GM18951 (cell line): Measurements from ENCODE around the gene CUL7.

Source experiments
- POLR2A ChIP-seq: IDR thresholded peaks from 4 replicates; pipeline ENCODE4 v1.6.1; 2011; ENCODE audit warnings: mild to moderate bottlenecking; ENCODE audit not compliant: insufficient read length, insufficient read depth; ENCODE audit errors: extremely low read depth
- in situ Hi-C: fragments of 300-500 bp; cut with MboI; formaldehyde crosslinking; loops from one replicate; pipeline ENCODE4 v1.12.0; 2022; ENCODE audit warnings: low sequenced_read_pairs, mixed read lengths, inconsistent platforms; ENCODE audit not compliant: unreplicated experiment

Gene CUL7

GRCh38 chr6:43070028-43070632, 16.5 kb upstream of the CUL7 start:
- TF ChIP-seq POLR2A, result no peak

GRCh38 chr6:43062818-43063217, 9.2 kb upstream of the CUL7 start:
- no peak for TF ChIP-seq POLR2A
- in situ Hi-C loops, result no loop called here

More at GRCh38 chr6:43070028-43070632, 16.5 kb upstream of the CUL7 start:
- in situ Hi-C loops, result no loop called here

GRCh38 chr6:43061861-43062260, 8.2 kb upstream of the CUL7 start:
- in situ Hi-C loops, result no loop called here
- TF ChIP-seq POLR2A, result no peak

DNA sequence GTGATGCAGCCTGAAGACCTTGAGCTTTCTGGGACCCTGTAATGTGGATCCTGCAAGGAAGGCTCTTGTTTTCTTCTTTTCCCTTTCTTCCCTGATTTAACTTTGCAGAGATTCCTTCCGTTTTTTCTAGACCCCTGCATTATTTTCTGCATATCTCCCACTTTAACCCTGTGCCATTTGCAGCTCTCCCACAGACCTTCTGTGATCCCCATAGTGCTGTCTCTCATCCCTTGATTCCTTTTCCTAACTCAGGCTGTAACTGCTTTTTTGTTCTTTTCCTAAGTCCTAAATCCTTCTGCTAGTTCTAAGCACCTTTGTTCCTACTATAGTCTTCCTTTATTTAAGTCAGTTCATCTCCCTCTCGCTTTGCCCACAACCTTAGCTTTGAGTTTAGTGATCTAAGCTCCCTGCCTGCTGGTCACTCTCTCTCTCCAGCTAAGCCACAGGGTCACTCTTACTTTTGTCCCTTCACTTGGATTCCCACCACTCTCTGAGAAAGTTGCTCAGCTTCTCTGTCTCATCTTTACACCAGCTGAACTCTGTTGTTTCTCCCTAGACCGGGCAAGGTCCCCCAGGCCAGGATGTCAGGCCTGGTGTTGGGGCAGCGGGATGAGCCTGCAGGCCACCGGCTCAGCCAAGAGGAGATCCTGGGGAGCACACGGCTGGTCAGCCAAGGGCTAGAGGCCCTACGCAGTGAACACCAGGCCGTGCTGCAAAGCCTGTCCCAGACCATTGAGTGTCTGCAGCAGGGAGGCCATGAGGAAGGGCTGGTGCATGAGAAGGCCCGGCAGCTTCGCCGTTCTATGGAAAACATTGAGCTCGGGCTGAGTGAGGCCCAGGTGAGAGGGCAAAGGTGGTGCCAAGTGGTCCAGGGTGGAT, 7.3 kb upstream of the CUL7 start:
- in situ Hi-C loops, result no loop called here
- no peak for TF ChIP-seq POLR2A

DNA sequence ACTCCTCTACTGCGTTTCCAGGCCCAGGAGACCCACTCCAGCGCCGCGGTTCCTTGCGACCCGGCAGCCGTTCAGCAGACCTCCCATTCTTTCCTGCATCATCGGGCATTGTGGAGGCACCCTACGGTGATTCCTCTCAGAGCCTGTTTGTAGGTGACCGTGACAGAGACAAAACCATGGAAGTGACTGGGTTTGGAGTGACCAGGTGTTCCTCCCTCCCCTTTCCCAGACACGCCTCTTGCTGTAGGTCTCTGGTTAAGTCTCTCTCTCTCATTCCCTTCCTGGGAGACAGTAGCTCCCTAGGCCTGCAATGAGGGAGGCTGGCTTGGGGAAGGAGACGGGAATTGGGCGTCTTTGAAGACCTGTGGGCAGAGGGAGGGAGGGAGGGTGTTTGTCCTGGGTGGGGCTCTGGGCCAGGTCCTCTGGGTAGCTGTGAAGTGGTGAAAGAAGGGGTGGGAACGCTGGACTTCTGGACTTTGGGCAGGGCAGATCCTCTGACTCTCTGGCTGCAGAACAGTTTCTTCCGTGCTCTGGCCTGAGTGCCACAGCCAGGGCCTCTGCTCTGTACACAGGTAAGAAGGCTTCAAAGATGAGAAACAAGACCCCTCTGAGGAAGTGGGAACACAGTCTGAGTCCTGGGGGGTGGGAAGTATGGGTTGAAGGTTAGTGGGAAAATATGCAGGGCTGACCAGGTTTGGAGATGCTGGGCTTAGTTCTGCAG, 6.5 kb upstream of the CUL7 start:
- in situ Hi-C loops, result no loop called here
- no peak for TF ChIP-seq POLR2A

DNA sequence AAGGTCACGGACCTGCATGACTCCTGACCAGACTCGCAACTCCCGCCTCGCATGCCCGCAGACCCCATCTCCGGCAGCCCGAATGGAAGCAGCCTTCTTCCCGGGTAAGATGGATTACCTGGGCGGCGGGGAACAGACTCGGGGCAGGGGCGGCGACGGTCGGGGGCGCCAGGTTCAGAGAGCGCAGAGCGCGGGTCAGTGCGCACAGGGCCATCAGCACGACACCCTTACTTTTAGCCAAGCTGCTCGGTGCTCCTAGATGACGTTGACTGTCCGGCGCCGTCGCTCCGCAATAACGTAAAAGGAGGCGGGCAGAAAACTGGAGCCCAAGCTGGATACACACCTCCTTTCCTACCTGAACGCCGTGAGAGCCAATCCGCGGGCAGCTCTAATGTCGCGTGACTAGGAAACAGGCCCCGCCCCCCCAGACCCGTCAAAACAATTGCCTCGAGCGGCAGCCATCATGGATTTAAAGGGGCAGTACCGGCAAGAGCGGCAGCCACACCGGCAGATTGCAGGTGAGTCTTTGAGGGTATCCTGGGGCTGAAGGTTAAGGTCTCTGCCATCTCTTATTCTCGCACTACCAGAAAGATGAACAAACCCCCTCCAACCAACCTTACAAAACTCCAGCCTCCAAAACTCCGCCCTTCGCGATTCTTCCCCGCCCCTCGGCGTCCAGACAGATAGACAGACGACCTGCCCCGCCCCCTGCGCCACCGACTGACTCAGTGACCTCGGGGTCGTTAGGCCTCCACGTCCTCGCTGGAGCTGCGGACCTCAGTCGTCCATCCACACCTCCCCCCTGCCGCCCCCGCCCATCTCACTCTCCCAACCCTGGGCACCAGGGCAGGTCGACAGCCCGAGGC, 5.8 kb upstream of the CUL7 start, which contains the start of the genes KLC4 and MRPL2:
KLC4 (plus strand) TSS at position 464 of the 866 bp plus-strand sequence. CDS start 1,705 bp downstream, outside the sequence.
MRPL2 (minus strand) TSS at position 267 of the 866 bp plus-strand sequence; CDS start at position 214, 53 bp downstream.
- in situ Hi-C loops, result no loop called here
- peak; percentile 92 for TF ChIP-seq POLR2A

GRCh38 chr6:43058531-43058930, 4.9 kb upstream of the CUL7 start:
- no peak for TF ChIP-seq POLR2A
- in situ Hi-C loops, result no loop called here

DNA sequence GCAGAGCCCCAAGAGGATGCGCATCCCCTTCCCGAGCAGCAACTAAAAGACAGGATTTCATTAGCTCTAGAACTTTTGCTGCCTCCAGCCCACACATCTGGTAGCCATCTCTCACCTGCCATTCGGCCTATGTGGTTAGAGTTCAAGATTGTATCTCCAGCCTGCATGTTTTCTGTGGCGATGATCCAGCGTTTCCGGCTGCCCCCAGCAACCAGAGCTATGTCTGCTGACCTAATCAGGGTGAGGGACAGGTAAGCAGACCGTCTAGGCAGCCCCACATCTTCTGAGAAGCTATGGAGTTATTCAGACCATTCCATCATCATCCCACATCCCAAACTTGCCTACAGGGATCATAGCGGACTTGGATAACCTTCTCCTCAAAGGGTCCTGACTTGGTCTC, 2.3 kb upstream of the CUL7 start:
- in situ Hi-C loops, result no loop called here

GRCh38 chr6:43054206-43054943, 724 bp upstream of the CUL7 start:
- TF ChIP-seq POLR2A, result no peak
- in situ Hi-C loops, result no loop called here

More for the DNA sequence above, 2.3 kb upstream of the CUL7 start:
- TF ChIP-seq POLR2A, result no peak

GRCh38 chr6:43052842-43053544, 658 bp downstream of the CUL7 start:
- in situ Hi-C loops, result no loop called here
- no peak for TF ChIP-seq POLR2A

GRCh38 chr6:43052225-43052841, 1.3 kb downstream of the CUL7 start:
- in situ Hi-C loops, result no loop called here
- no peak for TF ChIP-seq POLR2A
